Kidney epithelial cell (primary cell): ENCODE data around the gene CYREN. TPM values are rescaled to one million over a fixed set of nuclear protein-coding genes. Genes with fewer than 3 reads are reported as not detected.

ENCODE experiments used
- DNase-seq: peaks from one replicate; pipeline ENCODE4 v3.0.0-alpha.2; 2010; ENCODE audit warnings: low read depth
- H3K27me3 ChIP-seq: 2 replicates; pipeline ENCODE4 v1.6.0; 2011; ENCODE audit warnings: low read length; ENCODE audit not compliant: control insufficient read depth, insufficient read depth
- H3K36me3 ChIP-seq: 2 replicates; pipeline ENCODE4 v1.5.1; 2011; ENCODE audit warnings: low read length; ENCODE audit not compliant: control insufficient read depth, insufficient read depth
- H3K4me3 ChIP-seq: 2 replicates; pipeline ENCODE4 v1.5.1; 2011; ENCODE audit warnings: low read depth, mild to moderate bottlenecking, control low read depth, low read length
- total RNA-seq: library from RNA; depleted of rRNA; stranded (reverse); fragments of >200 nt; gene quantifications from 2 replicates; pipeline ENCODE4 v1.2.3, GENCODE V29; 2015
- TF ChIP-seq, protein P1 (sequence below): IDR thresholded peaks from 2 replicates; pipeline ENCODE4 v1.5.1; 2011; ENCODE audit warnings: mild to moderate bottlenecking, moderate library complexity, low read length, control low read depth, inconsistent platforms; ENCODE audit not compliant: insufficient read depth, poor library complexity, severe bottlenecking

The CYREN gene
- total RNA-seq, 1 donor from 2014 or later, result 74.2 TPM

DNA sequence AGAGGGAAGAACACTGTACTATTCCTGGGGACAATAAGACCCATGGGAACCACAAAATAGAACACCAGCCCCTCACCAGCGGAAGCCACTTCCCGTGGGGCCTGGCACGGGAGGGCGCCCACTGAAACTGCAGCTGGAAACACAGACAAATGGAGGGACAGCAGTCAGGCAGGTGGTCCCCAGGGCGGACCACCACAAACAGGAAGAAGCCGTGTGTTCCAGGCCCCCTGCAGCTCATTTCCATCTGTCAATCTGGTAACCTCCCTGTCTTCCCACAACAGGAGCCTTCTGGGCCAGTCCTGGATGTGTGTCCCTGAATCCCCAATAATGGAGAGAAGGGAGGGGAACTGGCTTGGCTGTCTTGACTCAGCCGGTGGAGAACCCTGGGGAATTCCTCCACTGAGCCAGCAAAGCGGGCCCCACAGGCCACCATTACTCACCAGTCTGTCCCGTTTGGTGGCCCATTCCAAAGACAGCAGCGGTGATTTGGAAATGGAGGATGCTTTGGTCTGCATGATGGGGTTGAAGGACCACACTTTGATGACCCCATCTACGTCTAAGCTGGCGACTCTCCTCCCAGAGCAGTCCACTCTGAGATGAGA lies 24.1 kb upstream of the CYREN start:
- Histone ChIP-seq H3K27me3 (no peaks in the 10 kb centered on the region), H3K36me3 (peaks cover 6% of the 10 kb centered on the region), H3K4me3 (no peak overlapping the region)
- TF ChIP-seq, protein P1, sequence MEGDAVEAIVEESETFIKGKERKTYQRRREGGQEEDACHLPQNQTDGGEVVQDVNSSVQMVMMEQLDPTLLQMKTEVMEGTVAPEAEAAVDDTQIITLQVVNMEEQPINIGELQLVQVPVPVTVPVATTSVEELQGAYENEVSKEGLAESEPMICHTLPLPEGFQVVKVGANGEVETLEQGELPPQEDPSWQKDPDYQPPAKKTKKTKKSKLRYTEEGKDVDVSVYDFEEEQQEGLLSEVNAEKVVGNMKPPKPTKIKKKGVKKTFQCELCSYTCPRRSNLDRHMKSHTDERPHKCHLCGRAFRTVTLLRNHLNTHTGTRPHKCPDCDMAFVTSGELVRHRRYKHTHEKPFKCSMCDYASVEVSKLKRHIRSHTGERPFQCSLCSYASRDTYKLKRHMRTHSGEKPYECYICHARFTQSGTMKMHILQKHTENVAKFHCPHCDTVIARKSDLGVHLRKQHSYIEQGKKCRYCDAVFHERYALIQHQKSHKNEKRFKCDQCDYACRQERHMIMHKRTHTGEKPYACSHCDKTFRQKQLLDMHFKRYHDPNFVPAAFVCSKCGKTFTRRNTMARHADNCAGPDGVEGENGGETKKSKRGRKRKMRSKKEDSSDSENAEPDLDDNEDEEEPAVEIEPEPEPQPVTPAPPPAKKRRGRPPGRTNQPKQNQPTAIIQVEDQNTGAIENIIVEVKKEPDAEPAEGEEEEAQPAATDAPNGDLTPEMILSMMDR, result no peak
- no peak for DNase-seq

DNA sequence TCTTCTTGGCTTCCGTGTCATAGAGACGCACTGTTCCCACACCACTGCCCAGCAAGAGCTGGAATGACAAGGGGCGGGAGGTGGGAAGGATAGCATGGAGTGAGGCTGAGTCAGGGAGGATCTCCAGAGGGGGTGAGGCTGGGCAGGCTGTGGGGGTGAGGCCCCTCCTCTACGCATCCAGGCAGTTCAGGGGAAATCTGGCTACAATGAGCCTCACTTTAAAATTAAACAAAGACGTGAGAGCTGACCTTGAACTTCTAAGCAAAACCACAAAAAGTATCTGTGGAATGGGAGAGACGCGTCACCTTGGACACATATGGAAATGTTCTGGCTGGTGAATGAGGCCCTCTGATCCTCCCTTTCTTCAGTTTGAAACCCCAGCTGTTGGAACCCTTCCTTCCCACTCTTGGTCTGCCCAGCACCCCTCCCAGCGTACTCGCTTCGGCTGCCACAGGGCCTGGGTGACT lies 23.1 kb upstream of the CYREN start:
- Histone ChIP-seq H3K36me3 (peaks cover 8% of the 10 kb centered on the region), H3K4me3 (no peak overlapping the region), H3K27me3 (no peaks in the 10 kb centered on the region)
- DNase-seq, result no peak
- TF ChIP-seq, protein P1, result no peak

DNA sequence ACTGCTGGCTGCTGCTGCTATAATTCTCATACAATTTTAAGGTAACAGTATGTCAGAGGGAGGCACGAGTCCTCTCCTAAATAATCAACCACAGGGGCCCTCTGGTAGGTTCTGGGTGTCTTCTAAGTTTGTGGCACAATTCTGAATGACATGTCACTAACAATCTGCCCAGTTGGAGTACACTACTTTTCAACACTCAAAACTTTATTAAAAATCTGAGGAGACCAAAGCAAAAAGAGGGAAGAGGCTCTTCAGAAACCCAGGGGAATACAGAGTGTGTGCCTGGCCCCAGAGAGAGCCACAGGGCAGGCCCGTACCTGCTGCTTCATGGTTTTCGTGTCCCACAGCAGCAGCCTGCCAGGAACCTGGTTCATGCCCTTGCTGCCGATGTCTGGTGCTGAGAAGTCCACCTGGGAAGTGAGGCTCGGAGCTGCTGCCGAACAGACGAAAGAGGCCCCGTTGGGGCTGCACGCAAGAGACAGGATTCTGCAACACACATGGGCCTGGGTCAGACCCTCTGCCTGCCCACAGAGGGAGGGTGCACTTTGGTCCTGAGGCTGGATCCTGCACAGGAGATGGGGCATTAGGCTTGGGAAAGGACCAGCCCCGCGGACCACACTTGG lies 22.5 kb upstream of the CYREN start:
- H3K36me3 ChIP-seq, result peaks cover 9% of the 10 kb centered on the region
- TF ChIP-seq, protein P1, result no peak
- no peaks in the 10 kb centered on the region for H3K27me3 ChIP-seq
- DNase-seq, result no peak
- H3K4me3 ChIP-seq, result no peak overlapping the region

DNA sequence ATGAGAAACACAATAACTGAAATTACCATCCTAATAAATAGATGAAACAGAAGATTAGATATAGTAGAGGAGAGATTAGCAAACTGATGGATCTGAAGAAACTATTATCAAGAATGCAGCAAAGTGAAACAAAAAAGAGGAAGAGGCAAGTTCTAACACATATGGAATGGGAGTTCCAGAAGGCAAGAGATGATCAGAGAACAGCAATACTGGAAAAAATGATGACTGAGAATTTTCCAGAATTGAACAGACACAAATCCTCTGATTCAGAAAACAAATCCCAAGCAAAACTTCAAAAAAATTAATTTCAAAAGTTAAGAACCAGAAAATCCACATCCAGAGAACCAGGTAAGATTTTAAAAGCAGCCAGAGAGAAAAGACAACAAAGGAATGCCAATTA lies 20.2 kb upstream of the CYREN start:
- Histone ChIP-seq H3K27me3 (no peaks in the 10 kb centered on the region), H3K36me3 (peaks cover 9% of the 10 kb centered on the region), H3K4me3 (no peak overlapping the region)
- DNase-seq, result no peak
- TF ChIP-seq, protein P1, result no peak

DNA sequence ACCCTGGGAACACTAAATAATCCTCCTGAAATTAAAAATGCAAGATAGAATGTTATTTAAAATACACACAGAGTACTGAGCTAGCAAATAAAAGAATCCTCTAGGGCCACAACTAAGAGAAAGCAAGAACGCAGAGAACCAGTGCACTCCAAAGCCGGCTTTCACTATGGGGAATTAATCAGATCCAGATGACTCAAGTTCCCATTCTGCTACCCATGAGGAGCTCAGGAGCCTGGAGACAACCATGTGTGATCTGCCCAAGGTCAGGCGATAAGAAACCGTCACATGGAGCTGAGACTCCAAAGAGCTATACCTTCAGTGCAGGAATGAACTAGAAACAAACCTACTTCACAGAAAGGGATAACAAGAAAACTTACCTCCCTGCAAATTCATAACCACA lies 19.5 kb upstream of the CYREN start:
- peaks cover 9% of the 10 kb centered on the region for H3K36me3 ChIP-seq
- TF ChIP-seq, protein P1, result no peak

More for the DNA sequence above, 19.5 kb upstream of the CYREN start:
- Histone ChIP-seq H3K27me3 (no peaks in the 10 kb centered on the region), H3K4me3 (no peak overlapping the region)
- no peak for DNase-seq
